IPS-18c (cell line): ENCODE results near the gene OR52A5.
"Not testable (repeated sequence)": the region's sequence is repeated elsewhere in the genome, so short reads cannot be mapped to it uniquely, and the experiment has no call there.

ENCODE experiments used
- H3K4me3 ChIP-seq: 2 replicates; pipeline ENCODE4 v1.7.0; 2013; ENCODE audit warnings: low read depth, mild to moderate bottlenecking, low read length, moderate library complexity; ENCODE audit not compliant: insufficient read depth
- H3K9me3 ChIP-seq: one replicate; pipeline ENCODE4 v1.6.1; 2013; ENCODE audit warnings: mild to moderate bottlenecking, low read length, moderate library complexity; ENCODE audit not compliant: control insufficient read depth, insufficient read depth

The OR52A5 gene

DNA sequence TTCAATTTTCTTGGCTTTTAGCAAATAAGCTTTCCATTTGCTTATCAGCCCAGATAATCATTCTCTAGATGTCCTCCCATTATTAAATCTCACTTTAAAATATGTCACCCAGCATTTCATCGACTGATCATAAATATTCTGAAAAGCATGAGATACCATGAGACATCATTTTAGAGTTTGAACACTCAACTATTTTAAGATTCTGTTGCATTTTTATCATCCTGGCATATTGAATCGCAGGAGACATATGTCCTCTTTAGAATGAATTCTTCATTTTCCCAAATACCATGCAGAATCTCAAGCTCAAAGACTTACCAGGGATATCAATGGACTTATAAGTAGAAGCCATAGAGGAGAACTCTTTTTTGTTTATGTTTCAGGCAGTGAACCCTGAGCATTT, at the start of gene OR52A5:
Gene OR52A5 (minus strand): TSS at position 361 of the 400 bp plus-strand sequence. CDS start 5,714 bp downstream, outside the sequence.
- peaks cover 2% of the 10 kb centered on the region for H3K9me3 ChIP-seq
- H3K4me3 ChIP-seq = no peak within 1 kb of the TSS

DNA sequence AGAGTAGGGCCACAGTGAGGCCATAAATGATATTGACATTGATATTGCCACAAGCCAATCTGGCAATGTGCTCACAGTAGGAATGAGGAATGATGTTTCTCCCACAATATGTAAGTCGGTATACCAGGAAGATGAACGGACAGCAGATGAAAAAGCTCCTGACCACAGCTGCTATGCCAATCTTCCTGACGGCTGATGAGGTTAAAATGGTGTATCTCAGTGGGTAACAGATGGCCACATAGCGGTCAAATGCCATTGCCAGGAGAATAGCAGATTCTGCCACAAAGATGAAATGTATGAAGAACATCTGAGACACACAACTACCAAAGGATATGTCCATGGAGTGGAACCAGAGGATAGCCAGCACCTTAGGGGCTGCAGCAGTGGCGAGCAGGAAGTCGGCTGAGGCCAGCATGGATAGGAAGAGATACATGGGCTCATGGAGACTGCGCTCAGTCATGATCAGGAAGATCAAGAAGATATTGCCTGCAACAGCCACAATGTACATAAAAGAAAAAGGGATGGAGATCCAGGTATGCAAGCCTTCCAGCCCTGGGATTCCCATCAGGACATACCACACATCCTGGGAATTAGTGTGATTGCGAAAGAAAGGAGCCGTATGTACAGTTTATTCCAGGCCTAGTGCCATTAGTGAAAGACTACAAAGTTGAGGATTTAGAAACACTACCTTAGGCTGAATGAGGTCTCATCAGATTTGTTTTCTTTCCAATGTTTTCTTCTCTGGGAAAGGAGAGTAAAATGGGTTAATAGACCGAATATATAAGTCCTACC, 40.1 kb upstream of the OR52A5 start:
- no peak overlapping the region for H3K4me3 ChIP-seq
- H3K9me3 ChIP-seq = no peaks in the 10 kb centered on the region

- no peak overlapping the region for H3K4me3 ChIP-seq
- no peaks in the 10 kb centered on the region for H3K9me3 ChIP-seq
Measured at GRCh38 chr11:5174934-5175333, 36.8 kb upstream of the OR52A5 start.

GRCh38 chr11:5171856-5172255, 33.7 kb upstream of the OR52A5 start:
- H3K9me3 ChIP-seq = no peaks in the 10 kb centered on the region
- no peak overlapping the region for H3K4me3 ChIP-seq

DNA sequence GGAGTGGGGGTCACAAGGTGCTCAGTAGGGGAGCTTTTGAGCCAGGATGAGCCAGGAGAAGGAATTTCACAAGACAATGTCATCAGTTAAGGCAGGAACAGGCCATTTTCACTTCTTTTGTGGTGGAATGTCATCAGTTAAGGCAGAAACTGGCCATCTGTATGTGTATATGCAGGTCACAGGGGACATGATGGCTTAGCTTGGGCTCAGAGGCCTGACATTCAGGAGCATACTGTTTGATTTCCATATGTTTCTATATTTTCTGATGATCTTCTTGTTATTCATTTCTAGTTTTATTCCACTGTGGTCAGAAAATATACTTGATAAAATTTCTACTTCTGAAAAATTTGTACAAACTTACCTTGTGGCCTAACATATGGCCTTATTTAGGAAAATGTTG, 27.7 kb upstream of the OR52A5 start:
- not testable (repeated sequence) for H3K9me3 ChIP-seq, H3K4me3 ChIP-seq

GRCh38 chr11:5164807-5165206, 26.7 kb upstream of the OR52A5 start:
- not testable (repeated sequence) for H3K9me3 ChIP-seq, H3K4me3 ChIP-seq

DNA sequence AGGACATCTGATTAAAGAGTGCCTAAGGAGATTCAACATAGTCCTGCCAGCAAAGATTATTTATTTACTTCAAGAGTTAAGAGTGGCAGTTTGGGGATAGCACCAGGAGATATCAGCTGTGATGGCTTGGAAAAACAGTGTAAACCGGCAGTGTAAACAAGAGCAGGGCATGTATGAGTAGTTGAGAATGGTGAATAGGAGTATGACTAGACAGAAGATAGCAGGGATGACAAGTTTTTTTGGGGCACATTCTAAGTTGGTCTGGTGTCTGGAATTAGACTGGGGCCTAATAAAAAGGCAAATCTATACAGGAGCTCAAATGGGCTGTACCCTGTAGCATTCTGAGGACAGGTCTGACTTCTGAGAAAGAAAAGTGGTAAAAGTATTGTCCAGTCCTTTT, 22.9 kb upstream of the OR52A5 start:
- H3K9me3 ChIP-seq = not testable (repeated sequence)

DNA sequence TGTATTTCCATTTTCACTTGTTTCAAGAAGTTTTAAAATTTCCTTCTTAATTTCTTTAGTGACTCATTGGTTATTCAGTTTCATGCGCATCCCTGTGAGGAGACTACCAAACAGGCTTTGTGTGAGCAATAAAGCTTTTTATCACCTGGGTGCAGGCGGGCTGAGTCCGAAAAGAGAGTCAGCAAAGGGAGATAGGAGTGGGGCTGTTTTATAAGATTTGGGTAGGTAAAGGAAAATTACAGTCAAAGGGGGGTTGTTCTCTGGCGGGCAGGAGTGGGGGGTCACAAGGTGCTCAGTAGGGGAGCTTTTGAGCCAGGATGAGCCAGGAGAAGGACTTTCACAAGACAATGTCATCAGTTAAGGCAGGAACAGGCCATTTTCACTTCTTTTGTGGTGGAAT, 22.1 kb upstream of the OR52A5 start:
- not testable (repeated sequence) for H3K9me3 ChIP-seq, H3K4me3 ChIP-seq

More for the DNA sequence above, 22.9 kb upstream of the OR52A5 start:
- not testable (repeated sequence) for H3K4me3 ChIP-seq

DNA sequence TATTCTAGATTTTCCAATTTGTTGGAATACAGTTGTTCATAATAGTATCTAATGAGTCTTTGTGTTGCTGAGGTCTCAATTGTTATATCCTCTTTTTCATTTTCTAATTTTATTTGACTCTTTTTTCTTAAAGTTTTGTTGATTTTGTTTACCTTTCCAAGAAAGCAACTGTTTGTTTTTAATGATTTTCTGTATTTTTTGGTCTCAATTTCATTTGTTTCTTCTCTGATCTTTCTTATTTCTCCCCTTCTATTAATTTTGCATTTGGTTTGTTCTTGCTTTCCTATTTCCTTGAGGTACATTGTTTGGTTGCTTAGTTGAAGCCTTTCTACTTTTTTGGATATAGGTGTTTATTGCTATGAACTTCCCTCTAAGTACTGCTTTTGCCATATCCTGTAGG, 21.6 kb upstream of the OR52A5 start:
- no peak overlapping the region for H3K4me3 ChIP-seq
- no peaks in the 10 kb centered on the region for H3K9me3 ChIP-seq

GRCh38 chr11:5154657-5155056, 16.5 kb upstream of the OR52A5 start, which contains the start of gene OR52A1:
OR52A1 (minus strand) TSS chr11:5154757; CDS start chr11:5152369, 2,388 bp downstream.
- H3K4me3 ChIP-seq = no peak within 1 kb of the TSS
- H3K9me3 ChIP-seq = no peaks in the 10 kb centered on the region

- no peak overlapping the region for H3K4me3 ChIP-seq
Measured at GRCh38 chr11:5153574-5154431, 15.6 kb upstream of the OR52A5 start.

DNA sequence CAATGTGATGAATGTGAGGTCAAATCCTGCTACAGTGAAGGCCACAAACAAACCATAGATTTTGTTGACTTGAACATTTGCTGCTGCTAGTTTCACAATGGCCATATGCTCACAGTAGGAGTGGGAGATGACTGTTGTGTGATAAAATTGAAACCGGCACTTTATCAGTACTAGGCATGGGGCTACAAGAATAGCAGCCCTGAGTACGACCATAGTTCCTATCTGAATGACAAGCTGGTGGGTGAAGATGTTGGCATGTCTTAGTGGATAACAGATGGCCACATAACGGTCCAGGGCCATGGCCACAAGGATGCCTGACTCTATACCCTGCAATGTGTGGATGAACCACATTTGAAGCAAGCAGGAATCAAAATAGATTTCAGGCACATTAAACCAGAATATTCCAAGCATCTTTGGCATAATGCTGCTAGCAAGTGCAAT, 13.6 kb upstream of the OR52A5 start:
- Histone ChIP-seq H3K9me3 (no peaks in the 10 kb centered on the region), H3K4me3 (no peak overlapping the region)

More at GRCh38 chr11:5153574-5154431, 15.6 kb upstream of the OR52A5 start:
- no peaks in the 10 kb centered on the region for H3K9me3 ChIP-seq

DNA sequence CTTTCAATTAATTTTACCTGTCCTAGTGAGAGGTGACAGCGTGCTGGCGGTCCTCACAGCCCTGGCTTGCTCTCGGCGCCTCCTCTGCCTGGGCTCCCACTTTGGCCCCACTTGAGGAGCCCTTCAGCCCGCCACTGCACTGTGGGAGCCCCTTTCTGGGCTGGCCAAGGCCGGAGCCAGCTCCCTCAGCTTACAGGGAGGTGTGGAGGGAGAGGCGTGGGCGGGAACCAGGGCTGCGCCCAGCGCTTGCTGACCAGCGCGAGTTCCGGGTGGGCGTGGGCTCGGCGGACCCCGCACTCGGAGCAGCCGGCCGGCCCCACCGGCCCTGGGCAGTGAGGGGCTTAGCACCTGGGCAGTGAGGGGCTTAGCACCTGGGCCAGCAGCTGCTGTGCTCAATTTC, 6.0 kb upstream of the OR52A5 start:
- H3K4me3 ChIP-seq, H3K9me3 ChIP-seq: not testable (repeated sequence)

DNA sequence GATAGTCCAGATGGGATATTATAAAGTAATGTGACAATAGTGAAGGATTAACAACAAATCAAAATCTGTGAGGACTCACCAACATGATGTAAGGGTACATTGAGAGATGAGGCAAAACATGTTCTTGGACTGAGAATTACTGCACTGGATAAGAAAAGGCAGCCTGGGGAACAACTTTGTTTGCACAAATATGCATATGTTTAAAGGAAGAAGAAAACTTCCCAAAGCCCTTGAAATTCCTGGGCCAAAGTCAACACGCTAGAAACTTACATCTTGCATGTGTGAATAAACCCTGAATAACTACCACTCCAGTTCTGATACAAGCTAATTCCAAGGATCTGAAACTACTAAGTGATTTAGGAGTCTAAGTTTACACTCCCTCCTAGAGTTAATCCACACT, 1.1 kb downstream of the OR52A5 start:
- peaks cover 2% of the 10 kb centered on the region for H3K9me3 ChIP-seq

DNA sequence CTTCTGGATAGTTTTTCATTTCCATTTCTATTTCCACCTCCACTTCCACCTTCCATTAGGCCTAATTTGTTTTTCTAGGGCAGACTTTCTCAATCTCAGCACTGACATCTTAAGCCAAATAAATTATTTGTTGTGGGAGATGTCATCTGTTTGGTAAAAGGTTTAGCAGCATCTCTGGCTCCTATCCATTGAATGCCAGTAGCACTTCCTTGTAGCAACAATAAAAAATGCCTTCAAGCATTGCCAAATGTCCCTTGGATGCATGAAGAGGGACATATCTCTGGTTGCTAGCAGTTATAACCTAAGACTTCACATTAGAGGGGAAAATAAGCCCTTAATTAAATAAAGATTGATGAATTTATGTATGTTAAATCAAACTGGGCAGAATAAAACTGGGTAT, 1.9 kb downstream of the OR52A5 start:
- Histone ChIP-seq H3K9me3 (peaks cover 2% of the 10 kb centered on the region), H3K4me3 (no peak overlapping the region)

More for the DNA sequence above, 1.1 kb downstream of the OR52A5 start:
- H3K4me3 ChIP-seq = no peak overlapping the region

GRCh38 chr11:5131584-5132335, 6.4 kb downstream of the OR52A5 start:
- no peak overlapping the region for H3K4me3 ChIP-seq

GRCh38 chr11:5129457-5129877, 8.7 kb downstream of the OR52A5 start:
- Histone ChIP-seq H3K4me3 (no peak overlapping the region), H3K9me3 (no peaks in the 10 kb centered on the region)

More at GRCh38 chr11:5131584-5132335, 6.4 kb downstream of the OR52A5 start:
- H3K9me3 ChIP-seq = peaks cover 2% of the 10 kb centered on the region
